Liver (tissue), 9 donors: Measurements from ENCODE around the gene HEPACAM2. TPM values are rescaled to one million over a fixed set of nuclear protein-coding genes. Genes with fewer than 3 reads are reported as not detected.
A peak's percentile ranks its signal among the peaks of the same experiment; 100 is the strongest.

Experiments used
- DNase-seq: peaks from one replicate; pipeline ENCODE4 v3.0.0-alpha.2; 2017; ENCODE audit warnings: low spot score
- H3K27ac ChIP-seq, 2 donors: one replicate each; pipeline ENCODE4 v1.7.0; 2013; ENCODE audit warnings: inconsistent platforms in 2 of 2, low read length in 2 of 2, control low read depth in 1 of 2, low read depth in 1 of 2, mild to moderate bottlenecking in 1 of 2
- H3K27me3 ChIP-seq, 4 donors: one replicate each; pipeline versions ENCODE4 v1.6.1 to v1.7.0; 2013; ENCODE audit warnings: low read length in 3 of 4, inconsistent platforms in 1 of 4, mild to moderate bottlenecking in 1 of 4, moderate library complexity in 1 of 4; ENCODE audit not compliant: control insufficient read depth in 4 of 4, insufficient read depth in 4 of 4
- H3K36me3 ChIP-seq, 4 donors: one replicate each; pipeline versions ENCODE4 v1.6.1 to v1.7.0; 2013; ENCODE audit warnings: low read length in 3 of 4, mild to moderate bottlenecking in 3 of 4, low read depth in 1 of 4, moderate library complexity in 1 of 4; ENCODE audit not compliant: control insufficient read depth in 4 of 4, insufficient read depth in 3 of 4
- H3K4me1 ChIP-seq, 4 donors: one replicate each; pipeline versions ENCODE4 v1.6.1 to v1.7.0; 2013; ENCODE audit warnings: low read length in 3 of 4, mild to moderate bottlenecking in 3 of 4, moderate library complexity in 1 of 4; ENCODE audit not compliant: control insufficient read depth in 4 of 4, insufficient read depth in 4 of 4
- H3K4me3 ChIP-seq, 3 donors: one replicate each; pipeline versions ENCODE4 v1.6.1 to v1.7.0; 2013; ENCODE audit warnings: low read length in 3 of 3, control low read depth in 1 of 3, low read depth in 1 of 3, mild to moderate bottlenecking in 1 of 3
- H3K9ac ChIP-seq, 2 donors: one replicate each; pipeline ENCODE4 v1.7.0; 2013; ENCODE audit warnings: low read length in 2 of 2, mild to moderate bottlenecking in 2 of 2, moderate library complexity in 2 of 2, control low read depth in 1 of 2, low read depth in 1 of 2
- H3K9me3 ChIP-seq, 4 donors: one replicate each; pipeline versions ENCODE4 v1.6.1 to v1.7.0; 2013; ENCODE audit warnings: low read length in 3 of 4; ENCODE audit not compliant: control insufficient read depth in 4 of 4
- EGR1 ChIP-seq, 2 donors: IDR thresholded peaks; 2 replicates each; pipeline ENCODE4 v1.6.1; 2016 to 2018; ENCODE audit warnings: antibody characterized with exemption in 2 of 2, low read depth in 2 of 2
- FOXA1 ChIP-seq: IDR thresholded peaks from 2 replicates; pipeline ENCODE4 v1.6.1; 2016; ENCODE audit warnings: antibody characterized with exemption
- FOXA2 ChIP-seq: IDR thresholded peaks from 2 replicates; pipeline ENCODE4 v1.6.1; 2016; ENCODE audit warnings: antibody characterized with exemption
- GABPA ChIP-seq, 2 donors: IDR thresholded peaks in 1 of 2; conservative IDR thresholded peaks in 1 of 2; 2 replicates each; pipeline ENCODE4 v1.6.1; 2016; ENCODE audit warnings: antibody characterized with exemption in 2 of 2, mild to moderate bottlenecking in 1 of 2, moderate library complexity in 1 of 2
- HNF4A ChIP-seq, 2 donors: conservative IDR thresholded peaks; 2 replicates each; pipeline ENCODE4 v1.6.1; 2016; ENCODE audit warnings: antibody characterized with exemption in 2 of 2, mild to moderate bottlenecking in 2 of 2
- HNF4G ChIP-seq: IDR thresholded peaks from 2 replicates; pipeline ENCODE4 v1.6.1; 2016; ENCODE audit warnings: antibody characterized with exemption
- JUND ChIP-seq, 2 donors: IDR thresholded peaks; 2 replicates each; pipeline ENCODE4 v1.6.1; 2016; ENCODE audit warnings: antibody characterized with exemption in 2 of 2
- NR2F2 ChIP-seq: IDR thresholded peaks from 2 replicates; pipeline ENCODE4 v1.6.1; 2016; ENCODE audit warnings: antibody characterized with exemption
- RAD21 ChIP-seq, 2 donors: IDR thresholded peaks; 2 replicates each; pipeline ENCODE4 v1.6.1; 2016; ENCODE audit warnings: antibody characterized with exemption in 2 of 2, mild to moderate bottlenecking in 2 of 2
- SP1 ChIP-seq: IDR thresholded peaks from 2 replicates; pipeline ENCODE4 v1.6.1; 2018; ENCODE audit warnings: antibody characterized with exemption, mild to moderate bottlenecking
- TAF1 ChIP-seq: conservative IDR thresholded peaks from 2 replicates; pipeline ENCODE4 v1.6.1; 2016; ENCODE audit warnings: antibody characterized with exemption, mild to moderate bottlenecking
- YY1 ChIP-seq: IDR thresholded peaks from 2 replicates; pipeline ENCODE4 v1.6.1; 2016; ENCODE audit warnings: antibody characterized with exemption, mild to moderate bottlenecking
- WGBS: extraction: QIAGEN DNeasy Blood & Tissue Kit; methylation state at CpG from one replicate; pipeline ENCODE4 v1.1.7; 2013; 5-methylcytosine and 5-hydroxymethylcytosine counted together
- polyA plus RNA-seq, 2 donors: library from polyadenylated mRNA; stranded (reverse) in 1 of 2; unstranded in 1 of 2; fragments of 200-250 nt in 1 of 2; fragments of >200 nt in 1 of 2; fragmentation: Nextera tagmentation in 1 of 2; extraction: Ambion mirVana in 1 of 2; gene quantifications; one replicate each; pipeline versions ENCODE4 v1.2.1 to v1.2.3, GENCODE V29; 2013 to 2015
- total RNA-seq, 2 donors: library from RNA; depleted of rRNA; stranded (reverse); fragments of >200 nt; gene quantifications; one replicate each; pipeline ENCODE4 v1.2.3, GENCODE V29; 2014
- TF ChIP-seq, protein P1 (sequence below): fragments of 150-350 bp; IDR thresholded peaks from 2 replicates; pipeline ENCODE4 v1.5.1; 2017; ENCODE audit warnings: improper control_type of control experiment, low read depth, low read length; ENCODE audit not compliant: missing input control
- TF ChIP-seq, protein P2 (sequence below): IDR thresholded peaks from 2 replicates; pipeline ENCODE4 v1.6.1; 2016; ENCODE audit warnings: antibody characterized with exemption
- TF ChIP-seq, protein P3 (sequence below): IDR thresholded peaks from 2 replicates; pipeline ENCODE4 v1.6.1; 2016; ENCODE audit warnings: antibody characterized with exemption
- TF ChIP-seq, protein P4 (sequence below): IDR thresholded peaks from 2 replicates; pipeline ENCODE4 v1.6.1; 2016; ENCODE audit warnings: antibody characterized with exemption
- TF ChIP-seq, protein P5 (sequence below): IDR thresholded peaks from 2 replicates; pipeline ENCODE4 v1.6.1; 2016; ENCODE audit warnings: antibody characterized with exemption, mild to moderate bottlenecking
- donor health status: healthy.
- donor health status: healthy.
- donor health status: healthy.
- donor health status: healthy.
- donor health status: healthy.

HEPACAM2 gene
- total and polyA plus RNA-seq, 4 donors, result 4.4 TPM; not detected in 3

DNA sequence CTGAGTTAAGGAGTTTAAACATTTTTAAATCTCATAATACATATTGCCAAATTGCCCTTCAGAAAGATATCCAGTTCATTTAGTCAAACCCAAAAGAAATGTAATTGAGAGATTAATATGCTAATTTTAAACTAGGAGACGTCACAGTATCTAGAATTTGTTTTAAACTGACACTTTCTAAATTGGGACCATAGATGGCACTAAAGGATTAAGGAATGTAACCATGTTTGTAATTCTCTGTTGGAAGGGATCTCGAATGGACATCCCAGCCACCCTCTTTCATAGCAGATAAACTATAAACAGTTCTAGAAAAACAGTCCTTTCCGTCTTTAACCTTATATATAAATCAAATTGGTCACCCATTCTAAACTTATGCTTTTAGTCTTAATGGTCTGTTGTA, 48.1 kb downstream of the HEPACAM2 start:
- H3K9me3 ChIP-seq, result no peaks in the 10 kb centered on the region
- H3K4me1 ChIP-seq, result no peaks in the 10 kb centered on the region
- peaks cover 0 to 6% (median 1%) of the 10 kb centered on the region in 4 donors for H3K27me3 ChIP-seq
- DNase-seq, result no peak
- H3K27ac ChIP-seq, result no peak overlapping the region
- TF ChIP-seq EGR1 (IDR thresholded peaks at IDR 0.05; ENCODE audit: low read depth in 2 of 2) (no peak), RAD21 (IDR thresholded peaks at IDR 0.05) (peak; percentile 31 to 53)
- no peak overlapping the region for H3K4me3 ChIP-seq
- H3K36me3 ChIP-seq, result no peaks in the 10 kb centered on the region
- H3K9ac ChIP-seq, result no peak overlapping the region
- WGBS, result 16% methylated on average over 3 of the region's 3 CpGs

DNA sequence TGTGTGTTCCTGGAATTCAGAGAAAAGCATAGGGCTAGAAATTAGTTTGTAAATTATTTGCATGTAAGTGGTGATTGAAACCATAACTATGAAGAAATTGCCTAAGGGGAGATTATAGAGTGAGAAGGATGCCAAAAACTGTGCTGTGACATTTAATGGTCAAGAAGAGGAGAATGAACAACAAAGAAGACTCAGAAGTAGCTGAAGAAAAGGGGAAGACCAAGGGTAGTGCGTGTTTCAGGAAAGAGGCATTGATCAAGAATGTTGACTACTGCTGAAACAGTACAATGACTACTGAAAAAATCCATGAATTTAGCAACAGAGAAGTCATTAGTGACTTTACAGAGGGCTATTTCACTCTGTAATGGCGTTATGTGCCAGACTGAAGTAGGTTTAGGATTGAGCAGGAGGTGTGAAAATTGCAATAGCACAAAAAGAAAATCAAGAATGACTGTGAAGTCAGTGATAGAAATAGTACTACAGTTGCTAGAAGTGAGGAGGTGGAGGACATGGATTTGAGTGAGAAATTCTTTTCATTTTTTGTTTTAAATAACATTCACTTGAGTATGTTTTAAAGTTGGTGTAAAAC, 49.2 kb downstream of the HEPACAM2 start:
- 49% methylated on average over 2 of the region's 2 CpGs for whole genome bisulfite sequencing
- Histone ChIP-seq H3K4me1 (no peaks in the 10 kb centered on the region), H3K27me3 (peaks cover 0 to 3% (median 1%) of the 10 kb centered on the region in 4 donors)

DNA sequence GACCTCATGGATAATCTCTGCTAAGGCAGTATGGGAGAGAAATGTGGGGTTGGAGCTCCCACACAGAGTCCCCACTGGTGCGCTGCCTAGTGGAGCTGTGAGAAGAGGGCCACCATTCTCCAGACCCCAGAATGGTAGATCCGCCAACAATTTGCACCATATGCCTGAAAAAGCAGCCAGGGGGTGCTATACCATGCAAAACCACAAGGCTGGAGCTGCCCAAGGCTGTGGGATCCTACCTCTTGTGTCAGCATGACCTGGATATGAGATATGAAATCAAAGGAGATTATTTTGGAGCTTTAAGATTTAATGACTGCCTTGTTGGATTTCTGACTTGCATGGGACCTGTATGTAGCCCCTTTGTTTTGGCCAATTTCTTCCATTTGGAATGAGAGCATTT, 51.0 kb downstream of the HEPACAM2 start:
- Histone ChIP-seq H3K27ac (no peak overlapping the region), H3K36me3 (no peaks in the 10 kb centered on the region), H3K4me3 (no peak overlapping the region), H3K27me3 (peaks cover 0 to 3% (median 1%) of the 10 kb centered on the region in 4 donors), H3K9ac (no peak overlapping the region), H3K4me1 (no peaks in the 10 kb centered on the region), H3K9me3 (peaks cover 0 to 19% (median 13%) of the 10 kb centered on the region in 4 donors)
- DNase-seq, result no peak
- TF ChIP-seq, protein P1, sequence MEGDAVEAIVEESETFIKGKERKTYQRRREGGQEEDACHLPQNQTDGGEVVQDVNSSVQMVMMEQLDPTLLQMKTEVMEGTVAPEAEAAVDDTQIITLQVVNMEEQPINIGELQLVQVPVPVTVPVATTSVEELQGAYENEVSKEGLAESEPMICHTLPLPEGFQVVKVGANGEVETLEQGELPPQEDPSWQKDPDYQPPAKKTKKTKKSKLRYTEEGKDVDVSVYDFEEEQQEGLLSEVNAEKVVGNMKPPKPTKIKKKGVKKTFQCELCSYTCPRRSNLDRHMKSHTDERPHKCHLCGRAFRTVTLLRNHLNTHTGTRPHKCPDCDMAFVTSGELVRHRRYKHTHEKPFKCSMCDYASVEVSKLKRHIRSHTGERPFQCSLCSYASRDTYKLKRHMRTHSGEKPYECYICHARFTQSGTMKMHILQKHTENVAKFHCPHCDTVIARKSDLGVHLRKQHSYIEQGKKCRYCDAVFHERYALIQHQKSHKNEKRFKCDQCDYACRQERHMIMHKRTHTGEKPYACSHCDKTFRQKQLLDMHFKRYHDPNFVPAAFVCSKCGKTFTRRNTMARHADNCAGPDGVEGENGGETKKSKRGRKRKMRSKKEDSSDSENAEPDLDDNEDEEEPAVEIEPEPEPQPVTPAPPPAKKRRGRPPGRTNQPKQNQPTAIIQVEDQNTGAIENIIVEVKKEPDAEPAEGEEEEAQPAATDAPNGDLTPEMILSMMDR, result no peak
- TF ChIP-seq FOXA2, result no peak
- TF ChIP-seq, protein P2, sequence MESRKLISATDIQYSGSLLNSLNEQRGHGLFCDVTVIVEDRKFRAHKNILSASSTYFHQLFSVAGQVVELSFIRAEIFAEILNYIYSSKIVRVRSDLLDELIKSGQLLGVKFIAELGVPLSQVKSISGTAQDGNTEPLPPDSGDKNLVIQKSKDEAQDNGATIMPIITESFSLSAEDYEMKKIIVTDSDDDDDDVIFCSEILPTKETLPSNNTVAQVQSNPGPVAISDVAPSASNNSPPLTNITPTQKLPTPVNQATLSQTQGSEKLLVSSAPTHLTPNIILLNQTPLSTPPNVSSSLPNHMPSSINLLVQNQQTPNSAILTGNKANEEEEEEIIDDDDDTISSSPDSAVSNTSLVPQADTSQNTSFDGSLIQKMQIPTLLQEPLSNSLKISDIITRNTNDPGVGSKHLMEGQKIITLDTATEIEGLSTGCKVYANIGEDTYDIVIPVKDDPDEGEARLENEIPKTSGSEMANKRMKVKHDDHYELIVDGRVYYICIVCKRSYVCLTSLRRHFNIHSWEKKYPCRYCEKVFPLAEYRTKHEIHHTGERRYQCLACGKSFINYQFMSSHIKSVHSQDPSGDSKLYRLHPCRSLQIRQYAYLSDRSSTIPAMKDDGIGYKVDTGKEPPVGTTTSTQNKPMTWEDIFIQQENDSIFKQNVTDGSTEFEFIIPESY, result no peak
- no peak for TF ChIP-seq SP1
- no peak for TF ChIP-seq FOXA1
- no peak for TF ChIP-seq TAF1
- TF ChIP-seq HNF4A (conservative IDR thresholded peaks at IDR 0.05), result no peak
- TF ChIP-seq, protein P3, sequence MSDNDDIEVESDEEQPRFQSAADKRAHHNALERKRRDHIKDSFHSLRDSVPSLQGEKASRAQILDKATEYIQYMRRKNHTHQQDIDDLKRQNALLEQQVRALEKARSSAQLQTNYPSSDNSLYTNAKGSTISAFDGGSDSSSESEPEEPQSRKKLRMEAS, result no peak
- TF ChIP-seq GABPA (IDR thresholded peaks at IDR 0.05 in 1 of 2, conservative IDR thresholded peaks at IDR 0.05 in 1 of 2), result no peak
- TF ChIP-seq HNF4G, result no peak
- no peak for TF ChIP-seq YY1
- TF ChIP-seq, protein P4, sequence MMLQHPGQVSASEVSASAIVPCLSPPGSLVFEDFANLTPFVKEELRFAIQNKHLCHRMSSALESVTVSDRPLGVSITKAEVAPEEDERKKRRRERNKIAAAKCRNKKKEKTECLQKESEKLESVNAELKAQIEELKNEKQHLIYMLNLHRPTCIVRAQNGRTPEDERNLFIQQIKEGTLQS, result no peak
- TF ChIP-seq NR2F2, result no peak
- TF ChIP-seq JUND (IDR thresholded peaks at IDR 0.05), result no peak
- no peak for TF ChIP-seq EGR1 (IDR thresholded peaks at IDR 0.05; ENCODE audit: low read depth in 2 of 2)
- TF ChIP-seq, protein P5, sequence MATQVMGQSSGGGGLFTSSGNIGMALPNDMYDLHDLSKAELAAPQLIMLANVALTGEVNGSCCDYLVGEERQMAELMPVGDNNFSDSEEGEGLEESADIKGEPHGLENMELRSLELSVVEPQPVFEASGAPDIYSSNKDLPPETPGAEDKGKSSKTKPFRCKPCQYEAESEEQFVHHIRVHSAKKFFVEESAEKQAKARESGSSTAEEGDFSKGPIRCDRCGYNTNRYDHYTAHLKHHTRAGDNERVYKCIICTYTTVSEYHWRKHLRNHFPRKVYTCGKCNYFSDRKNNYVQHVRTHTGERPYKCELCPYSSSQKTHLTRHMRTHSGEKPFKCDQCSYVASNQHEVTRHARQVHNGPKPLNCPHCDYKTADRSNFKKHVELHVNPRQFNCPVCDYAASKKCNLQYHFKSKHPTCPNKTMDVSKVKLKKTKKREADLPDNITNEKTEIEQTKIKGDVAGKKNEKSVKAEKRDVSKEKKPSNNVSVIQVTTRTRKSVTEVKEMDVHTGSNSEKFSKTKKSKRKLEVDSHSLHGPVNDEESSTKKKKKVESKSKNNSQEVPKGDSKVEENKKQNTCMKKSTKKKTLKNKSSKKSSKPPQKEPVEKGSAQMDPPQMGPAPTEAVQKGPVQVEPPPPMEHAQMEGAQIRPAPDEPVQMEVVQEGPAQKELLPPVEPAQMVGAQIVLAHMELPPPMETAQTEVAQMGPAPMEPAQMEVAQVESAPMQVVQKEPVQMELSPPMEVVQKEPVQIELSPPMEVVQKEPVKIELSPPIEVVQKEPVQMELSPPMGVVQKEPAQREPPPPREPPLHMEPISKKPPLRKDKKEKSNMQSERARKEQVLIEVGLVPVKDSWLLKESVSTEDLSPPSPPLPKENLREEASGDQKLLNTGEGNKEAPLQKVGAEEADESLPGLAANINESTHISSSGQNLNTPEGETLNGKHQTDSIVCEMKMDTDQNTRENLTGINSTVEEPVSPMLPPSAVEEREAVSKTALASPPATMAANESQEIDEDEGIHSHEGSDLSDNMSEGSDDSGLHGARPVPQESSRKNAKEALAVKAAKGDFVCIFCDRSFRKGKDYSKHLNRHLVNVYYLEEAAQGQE, result no peak
- no peak for TF ChIP-seq RAD21 (IDR thresholded peaks at IDR 0.05)
- 90% methylated on average over 2 of the region's 2 CpGs for WGBS

More for the DNA sequence above, 49.2 kb downstream of the HEPACAM2 start:
- no peak for DNase-seq
- no peak overlapping the region for H3K27ac ChIP-seq
- no peak overlapping the region for H3K9ac ChIP-seq
- no peak for TF ChIP-seq FOXA1
- no peaks in the 10 kb centered on the region for H3K36me3 ChIP-seq
- H3K4me3 ChIP-seq, result no peak overlapping the region
- H3K9me3 ChIP-seq, result peaks cover 0 to 3% (median 2%) of the 10 kb centered on the region in 4 donors
